ENCODE data around the gene SLC23A2. TPM values are rescaled to one million over a fixed set of nuclear protein-coding genes. Genes with fewer than 3 reads are reported as not detected.

SLC23A2 gene
- total RNA-seq, 1 donor from 2014 or later = 27.1 TPM

GRCh38 chr20:4946986-4947385 lies 54.3 kb downstream of the SLC23A2 start:
- peak overlapping the region; percentile 8 for H3K27ac Mint-ChIP-seq (ENCODE audit: unreplicated experiment)
- no peak for TF ChIP-seq CTCF (conservative IDR thresholded peaks at IDR 0.05)
- no peaks in the 10 kb centered on the region for H3K9me3 Mint-ChIP-seq
- H3K4me1 Mint-ChIP-seq = peaks cover 36% of the 10 kb centered on the region
- no peak for DNase-seq (ENCODE audit: low read depth, low spot score)
- peaks cover 8% of the 10 kb centered on the region for H3K36me3 Mint-ChIP-seq (ENCODE audit: low read depth)
- no peaks in the 10 kb centered on the region for H3K27me3 Mint-ChIP-seq (ENCODE audit: low read depth)
- no peak overlapping the region for H3K4me3 Mint-ChIP-seq

GRCh38 chr20:4946585-4946984 lies 54.7 kb downstream of the SLC23A2 start:
- no peak for DNase-seq (ENCODE audit: low read depth, low spot score)

GRCh38 chr20:4944518-4945313 lies 56.6 kb downstream of the SLC23A2 start:
- H3K36me3 Mint-ChIP-seq (ENCODE audit: low read depth) = no peaks in the 10 kb centered on the region
- TF ChIP-seq CTCF (conservative IDR thresholded peaks at IDR 0.05) = no peak
- no peak for DNase-seq (ENCODE audit: low read depth, low spot score)
- H3K9me3 Mint-ChIP-seq = no peaks in the 10 kb centered on the region
- no peaks in the 10 kb centered on the region for H3K27me3 Mint-ChIP-seq (ENCODE audit: low read depth)
- peaks cover 20% of the 10 kb centered on the region for H3K4me1 Mint-ChIP-seq
- H3K27ac Mint-ChIP-seq (ENCODE audit: unreplicated experiment) = no peak overlapping the region
- no peak overlapping the region for H3K4me3 Mint-ChIP-seq

More at GRCh38 chr20:4946585-4946984, 54.7 kb downstream of the SLC23A2 start:
- TF ChIP-seq CTCF (conservative IDR thresholded peaks at IDR 0.05) = no peak
- Mint-ChIP-seq H3K4me1 (peaks cover 36% of the 10 kb centered on the region), H3K36me3 (ENCODE audit: low read depth) (peaks cover 8% of the 10 kb centered on the region), H3K4me3 (no peak overlapping the region), H3K9me3 (no peaks in the 10 kb centered on the region), H3K27ac (ENCODE audit: unreplicated experiment) (peak overlapping the region; percentile 20), H3K27me3 (ENCODE audit: low read depth) (no peaks in the 10 kb centered on the region)

- TF ChIP-seq CTCF (conservative IDR thresholded peaks at IDR 0.05) = no peak
- Mint-ChIP-seq H3K4me1 (peaks cover 9% of the 10 kb centered on the region), H3K27ac (ENCODE audit: unreplicated experiment) (peak overlapping the region; percentile 69), H3K36me3 (ENCODE audit: low read depth) (no peaks in the 10 kb centered on the region), H3K27me3 (ENCODE audit: low read depth) (no peaks in the 10 kb centered on the region), H3K9me3 (no peaks in the 10 kb centered on the region), H3K4me3 (no peak overlapping the region)
- no peak for DNase-seq (ENCODE audit: low read depth, low spot score)
Measured at GRCh38 chr20:4942331-4942730, 59.0 kb downstream of the SLC23A2 start.

DNA sequence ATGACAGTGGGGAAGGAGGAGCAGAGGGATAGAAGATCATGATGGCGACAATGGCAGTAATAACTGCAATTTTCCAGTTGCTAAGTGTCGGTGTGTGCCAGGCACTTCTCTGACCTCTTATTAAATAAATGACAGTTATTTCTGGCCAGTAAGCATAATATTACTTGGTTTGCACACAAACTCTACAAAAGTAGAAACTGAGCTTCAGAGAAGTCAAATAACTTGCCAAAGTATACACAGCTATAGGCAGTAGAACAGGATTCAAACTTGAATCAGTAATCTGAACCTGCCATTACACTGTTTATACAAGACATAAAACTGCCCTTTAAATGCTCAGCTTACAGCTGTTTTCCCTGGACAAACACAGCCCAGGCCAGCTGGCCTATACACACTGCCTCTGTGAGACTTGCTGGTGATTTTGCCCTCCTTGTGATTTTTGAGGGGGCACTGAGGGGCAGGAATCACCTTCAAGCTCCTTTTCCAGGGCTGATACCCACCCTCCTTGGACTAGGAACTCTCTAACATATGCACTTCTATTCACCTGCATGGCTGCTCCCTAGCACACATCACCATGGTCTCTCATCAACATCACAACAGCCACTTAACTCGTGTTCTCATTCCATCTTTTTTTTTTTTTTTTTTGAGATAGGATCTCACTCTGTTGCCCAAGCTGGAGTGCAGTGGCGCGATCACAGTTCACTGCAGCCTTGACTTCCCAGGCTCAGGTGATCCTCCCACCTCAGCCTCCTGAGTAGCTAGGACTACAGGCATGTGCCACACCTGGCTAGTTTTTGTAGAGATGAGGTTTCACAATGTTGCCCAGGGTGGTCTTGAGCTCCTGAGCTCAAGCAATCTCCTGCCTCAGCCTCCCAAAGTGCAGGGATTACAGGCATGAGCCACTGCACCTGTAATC lies 63.6 kb downstream of the SLC23A2 start:
- H3K4me3 Mint-ChIP-seq = no peak overlapping the region
- no peaks in the 10 kb centered on the region for H3K9me3 Mint-ChIP-seq
- TF ChIP-seq CTCF (conservative IDR thresholded peaks at IDR 0.05) = no peak
- DNase-seq (ENCODE audit: low read depth, low spot score) = no peak
- no peaks in the 10 kb centered on the region for H3K4me1 Mint-ChIP-seq
- no peaks in the 10 kb centered on the region for H3K27me3 Mint-ChIP-seq (ENCODE audit: low read depth)
- no peaks in the 10 kb centered on the region for H3K36me3 Mint-ChIP-seq (ENCODE audit: low read depth)
- no peak overlapping the region for H3K27ac Mint-ChIP-seq (ENCODE audit: unreplicated experiment)

Measured in neural crest cell (in vitro differentiated cells).